Caco-2 (cell line): Measurements from ENCODE around the gene SCAPER. TPM values are rescaled to one million over a fixed set of nuclear protein-coding genes. Genes with fewer than 3 reads are reported as not detected.

ENCODE experiments used
- BruUV-seq: library from RNA; stranded (reverse); fragments of 400-500 nt; replicated peaks from 2 replicates; lab custom pipeline; 2021; lab: Mats Ljungman, UMichigan
- CTCF ChIA-PET: fragments of 300-600 bp; sonication (Branson Sonifier 250); formaldehyde crosslinking; loops from one replicate; lab custom pipeline; 2022; ENCODE audit warnings: antibody characterized with exemption; lab: Charles Lee
- POLR2A ChIA-PET: fragments of 300-600 bp; sonication (Branson Sonifier 250); formaldehyde crosslinking; loops from one replicate; lab custom pipeline; 2022; ENCODE audit warnings: antibody characterized with exemption; lab: Charles Lee
- DNase-seq, 2 experiments: peaks; one replicate each; pipeline versions ENCODE4 v3.0.0 to v3.0.0-alpha.2; 2020 to 2022
- H3K27me3 ChIP-seq: replicated peaks from 2 replicates; pipeline ENCODE4 v1.6.0; 2011; ENCODE audit warnings: low read length; ENCODE audit not compliant: control insufficient read depth, insufficient read depth
- H3K36me3 ChIP-seq: 2 replicates; pipeline ENCODE4 v1.5.1; 2011; ENCODE audit warnings: low read length; ENCODE audit not compliant: control insufficient read depth, insufficient read depth
- H3K4me1 ChIP-seq: fragments of 250-450 bp; sonication (Bioruptor Pico); 2 replicates; pipeline ENCODE4 v1.5.1; 2020; ENCODE audit warnings: mild to moderate bottlenecking
- H3K4me3 ChIP-seq: 2 replicates; pipeline ENCODE4 v1.5.1; 2011; ENCODE audit warnings: low read depth, mild to moderate bottlenecking, control low read depth, low read length
- H3K9me3 ChIP-seq: fragments of 250-450 bp; sonication (Bioruptor Pico); 2 replicates; pipeline ENCODE4 v1.5.1; 2020; ENCODE audit warnings: mild to moderate bottlenecking, moderate library complexity
- H3K27ac Mint-ChIP-seq: one replicate; pipeline ENCODE4 v1.8.0; 2022; ENCODE audit warnings: mixed read lengths; ENCODE audit not compliant: unreplicated experiment
- H3K27me3 Mint-ChIP-seq: one replicate; pipeline ENCODE4 v1.8.0; 2022; ENCODE audit warnings: mixed read lengths; ENCODE audit not compliant: insufficient read depth, unreplicated experiment
- H3K36me3 Mint-ChIP-seq: one replicate; pipeline ENCODE4 v1.8.0; 2022; ENCODE audit warnings: mild to moderate bottlenecking, mixed read lengths; ENCODE audit not compliant: insufficient read depth, unreplicated experiment
- H3K4me1 Mint-ChIP-seq: one replicate; pipeline ENCODE4 v1.8.0; 2022; ENCODE audit warnings: low read depth, mixed read lengths; ENCODE audit not compliant: unreplicated experiment
- H3K4me3 Mint-ChIP-seq: one replicate; pipeline ENCODE4 v1.8.0; 2022; ENCODE audit warnings: mild to moderate bottlenecking, moderate library complexity, mixed read lengths; ENCODE audit not compliant: unreplicated experiment
- H3K9me3 Mint-ChIP-seq: one replicate; pipeline ENCODE4 v1.8.0; 2022; ENCODE audit warnings: mixed read lengths; ENCODE audit not compliant: unreplicated experiment
- intact Hi-C: fragments of 100-400 bp; cut with micrococcal nuclease; formaldehyde crosslinking; loops from one replicate; pipeline ENCODE4 v1.10.0; 2022; ENCODE audit not compliant: unreplicated experiment
- total RNA-seq: library from RNA; stranded (reverse); gene quantifications from 2 replicates; pipeline ENCODE4 v1.2.3, GENCODE V29; 2022
- TF ChIP-seq, protein P1 (sequence below), 2 experiments: fragments of 200-600 bp in 1 of 2; IDR thresholded peaks; 1 replicate in 1 of 2; 2 replicates in 1 of 2; pipeline versions ENCODE4 v1.5.1 to v1.8.0; 2011 to 2022; ENCODE audit warnings: antibody characterized with exemption in 1 of 2, control low read depth in 1 of 2, inconsistent platforms in 1 of 2, low read depth in 1 of 2, low read length in 1 of 2, mild to moderate bottlenecking in 1 of 2, moderate library complexity in 1 of 2; ENCODE audit not compliant: insufficient read depth in 1 of 2, severe bottlenecking in 1 of 2, unreplicated experiment in 1 of 2

Gene SCAPER
- total RNA-seq, 1 experiment from 2014 or later, result 24.6 TPM

DNA sequence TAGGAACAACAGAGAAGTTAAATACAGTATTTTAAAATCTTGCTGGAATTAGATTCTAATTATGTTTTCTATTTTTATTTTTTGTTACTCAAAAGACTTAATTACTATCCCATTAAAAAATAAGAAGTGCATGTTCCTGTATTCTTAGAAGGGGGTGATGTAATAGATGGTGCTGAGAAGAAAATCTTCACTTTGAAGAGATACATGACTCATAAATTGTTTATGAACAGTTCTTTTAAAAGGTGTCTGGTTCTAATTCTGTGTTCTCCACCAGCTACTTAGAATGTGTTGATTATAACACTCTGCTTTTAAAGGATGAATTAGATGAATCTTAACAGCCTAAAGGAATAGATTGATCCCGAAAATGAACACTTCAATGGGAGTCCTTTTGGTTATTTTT lies 34.6 kb upstream of the SCAPER start:
- Mint-ChIP-seq H3K9me3 (no peaks in the 10 kb centered on the region), H3K27me3 (no peaks in the 10 kb centered on the region), H3K27ac (no peak overlapping the region), H3K4me3 (no peak overlapping the region), H3K4me1 (no peaks in the 10 kb centered on the region), H3K36me3 (peaks cover 42% of the 10 kb centered on the region)
- TF ChIP-seq, protein P1, sequence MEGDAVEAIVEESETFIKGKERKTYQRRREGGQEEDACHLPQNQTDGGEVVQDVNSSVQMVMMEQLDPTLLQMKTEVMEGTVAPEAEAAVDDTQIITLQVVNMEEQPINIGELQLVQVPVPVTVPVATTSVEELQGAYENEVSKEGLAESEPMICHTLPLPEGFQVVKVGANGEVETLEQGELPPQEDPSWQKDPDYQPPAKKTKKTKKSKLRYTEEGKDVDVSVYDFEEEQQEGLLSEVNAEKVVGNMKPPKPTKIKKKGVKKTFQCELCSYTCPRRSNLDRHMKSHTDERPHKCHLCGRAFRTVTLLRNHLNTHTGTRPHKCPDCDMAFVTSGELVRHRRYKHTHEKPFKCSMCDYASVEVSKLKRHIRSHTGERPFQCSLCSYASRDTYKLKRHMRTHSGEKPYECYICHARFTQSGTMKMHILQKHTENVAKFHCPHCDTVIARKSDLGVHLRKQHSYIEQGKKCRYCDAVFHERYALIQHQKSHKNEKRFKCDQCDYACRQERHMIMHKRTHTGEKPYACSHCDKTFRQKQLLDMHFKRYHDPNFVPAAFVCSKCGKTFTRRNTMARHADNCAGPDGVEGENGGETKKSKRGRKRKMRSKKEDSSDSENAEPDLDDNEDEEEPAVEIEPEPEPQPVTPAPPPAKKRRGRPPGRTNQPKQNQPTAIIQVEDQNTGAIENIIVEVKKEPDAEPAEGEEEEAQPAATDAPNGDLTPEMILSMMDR (IDR thresholded peaks at IDR 0.05; ENCODE audit: insufficient read depth in 1 of 2, low read depth in 1 of 2, low read length in 1 of 2, severe bottlenecking in 1 of 2, unreplicated experiment in 1 of 2), result no peak
- DNase-seq, result no peak
- Histone ChIP-seq H3K4me1 (no peaks in the 10 kb centered on the region), H3K9me3 (no peaks in the 10 kb centered on the region), H3K36me3 (no peaks in the 10 kb centered on the region), H3K27me3 (no peaks in the 10 kb centered on the region), H3K4me3 (no peak overlapping the region)
- ChIA-PET POLR2A (no interaction called here), CTCF (interaction anchor here (0.6 kb wide), 1 partner anchor 39 kb away, joined by 5 read pairs; no protein-coding TSS in a partner anchor)
- intact Hi-C loops, result no loop called here
- BruUV-seq, result no TSS peak

DNA sequence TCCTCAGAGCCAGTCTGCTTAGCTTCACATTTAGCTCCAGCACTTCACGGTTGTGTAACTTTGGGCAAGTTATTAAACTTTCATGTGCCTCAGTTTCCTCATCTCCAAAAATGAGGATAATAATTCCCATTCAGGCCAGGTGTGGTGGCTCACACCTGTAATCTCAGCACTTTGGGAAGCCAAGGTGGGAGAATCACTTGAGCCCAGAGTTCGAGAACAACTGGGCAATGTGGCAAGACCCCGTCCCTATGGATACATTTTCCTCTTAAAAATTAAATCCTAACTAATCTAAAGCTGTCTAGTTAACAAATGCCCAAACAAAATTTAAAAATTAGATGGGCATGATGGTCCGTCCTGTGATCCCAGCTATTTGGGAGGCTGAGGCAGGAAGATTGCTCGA lies 33.6 kb upstream of the SCAPER start:
- no peaks in the 10 kb centered on the region for H3K9me3 Mint-ChIP-seq
- Histone ChIP-seq H3K36me3 (no peaks in the 10 kb centered on the region), H3K4me1 (no peaks in the 10 kb centered on the region), H3K4me3 (no peak overlapping the region), H3K9me3 (no peaks in the 10 kb centered on the region), H3K27me3 (no peaks in the 10 kb centered on the region)
- TF ChIP-seq, protein P1 (IDR thresholded peaks at IDR 0.05; ENCODE audit: insufficient read depth in 1 of 2, low read depth in 1 of 2, low read length in 1 of 2, severe bottlenecking in 1 of 2, unreplicated experiment in 1 of 2), result no peak
- H3K27ac Mint-ChIP-seq, result no peak overlapping the region
- no peak for DNase-seq
- intact Hi-C loops, result no loop called here
- H3K36me3 Mint-ChIP-seq, result peaks cover 42% of the 10 kb centered on the region
- ChIA-PET CTCF (no interaction called here), POLR2A (no interaction called here)
- H3K27me3 Mint-ChIP-seq, result no peaks in the 10 kb centered on the region
- H3K4me3 Mint-ChIP-seq, result no peak overlapping the region
- no TSS peak for BruUV-seq
- no peaks in the 10 kb centered on the region for H3K4me1 Mint-ChIP-seq

DNA sequence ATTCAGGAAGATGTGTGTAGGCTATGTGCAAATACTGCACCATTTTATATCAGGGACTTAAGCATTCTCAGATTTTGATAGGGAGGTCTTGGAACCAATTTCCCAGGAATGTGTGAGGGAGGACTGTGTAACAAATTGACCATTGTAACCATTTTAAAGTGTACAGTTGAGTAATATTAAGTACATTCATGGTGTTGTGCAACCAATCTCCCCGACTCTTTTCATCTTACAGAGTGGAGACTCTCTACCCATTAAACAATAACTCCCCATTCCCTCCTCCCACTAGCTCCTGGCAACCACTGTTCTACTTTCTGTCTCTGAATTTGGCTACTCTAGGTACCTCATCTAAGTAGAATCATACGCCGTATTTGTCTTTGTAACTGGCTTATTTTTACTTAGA lies 31.5 kb upstream of the SCAPER start:
- POLR2A ChIA-PET, result no interaction called here
- Histone ChIP-seq H3K4me3 (no peak overlapping the region), H3K27me3 (no peaks in the 10 kb centered on the region), H3K4me1 (no peaks in the 10 kb centered on the region), H3K36me3 (no peaks in the 10 kb centered on the region), H3K9me3 (no peaks in the 10 kb centered on the region)
- Mint-ChIP-seq H3K27ac (no peak overlapping the region), H3K9me3 (no peaks in the 10 kb centered on the region), H3K36me3 (peaks cover 33% of the 10 kb centered on the region), H3K4me1 (peaks cover 6% of the 10 kb centered on the region), H3K27me3 (no peaks in the 10 kb centered on the region), H3K4me3 (no peak overlapping the region)
- BruUV-seq, result no TSS peak
- intact Hi-C loops, result no loop called here
- DNase-seq, result no peak
- TF ChIP-seq, protein P1 (IDR thresholded peaks at IDR 0.05; ENCODE audit: insufficient read depth in 1 of 2, low read depth in 1 of 2, low read length in 1 of 2, severe bottlenecking in 1 of 2, unreplicated experiment in 1 of 2), result no peak
- CTCF ChIA-PET, result no interaction called here
